ENCODE results near the gene PRSS57.

Gene PRSS57

GRCh38 chr19:738509-739128 lies 43.4 kb upstream of the PRSS57 start:
- Histone ChIP-seq H3K4me3 (no peak overlapping the region), H3K27ac (no peak overlapping the region)
- no peak for DNase-seq (ENCODE audit: low spot score)
- TF ChIP-seq CTCF (IDR thresholded peaks at IDR 0.05) = no peak

- Histone ChIP-seq H3K4me3 (no peak overlapping the region), H3K27ac (no peak overlapping the region)
- no peak for TF ChIP-seq CTCF (IDR thresholded peaks at IDR 0.05)
- DNase-seq (ENCODE audit: low spot score) = no peak
Observed at GRCh38 chr19:737591-738093, 42.4 kb upstream of the PRSS57 start.

GRCh38 chr19:736125-736524 lies 40.9 kb upstream of the PRSS57 start:
- Histone ChIP-seq H3K27ac (no peak overlapping the region), H3K4me3 (no peak overlapping the region)
- TF ChIP-seq CTCF (IDR thresholded peaks at IDR 0.05) = no peak
- DNase-seq (ENCODE audit: low spot score) = no peak

GRCh38 chr19:734716-735115 lies 39.5 kb upstream of the PRSS57 start:
- no peak for DNase-seq (ENCODE audit: low spot score)
- no peak overlapping the region for H3K4me3 ChIP-seq
- TF ChIP-seq CTCF (IDR thresholded peaks at IDR 0.05) = no peak
- no peak overlapping the region for H3K27ac ChIP-seq

- no peak overlapping the region for H3K27ac ChIP-seq
- DNase-seq (ENCODE audit: low spot score) = no peak
- no peak for TF ChIP-seq CTCF (IDR thresholded peaks at IDR 0.05)
Observed at GRCh38 chr19:732148-733069, 37.2 kb upstream of the PRSS57 start.

GRCh38 chr19:731000-731399 lies 35.7 kb upstream of the PRSS57 start:
- no peak for TF ChIP-seq CTCF (IDR thresholded peaks at IDR 0.05)
- no peak overlapping the region for H3K27ac ChIP-seq
- no peak overlapping the region for H3K4me3 ChIP-seq
- no peak for DNase-seq (ENCODE audit: low spot score)

More at GRCh38 chr19:732148-733069, 37.2 kb upstream of the PRSS57 start:
- H3K4me3 ChIP-seq = no peak overlapping the region

All from coronary artery (tissue), 2 donors.